Measurements from ENCODE around the gene FAM13A. TPM values are rescaled to one million over a fixed set of nuclear protein-coding genes. Genes with fewer than 3 reads are reported as not detected.

Gene FAM13A
- total and polyA plus RNA-seq, 2 of the 8 experiments (the other 6 are each of a cell fraction or from before 2014, with no cell fraction given) = 7.1 to 16.5 TPM

- DNase-seq (ENCODE audit: low read depth in 1 of 2, low spot score in 2 of 2) = no peak
- no peak overlapping the region for H2BK120ac ChIP-seq (replicated peaks; ENCODE audit: low read depth, low read length)
- H3K27me3 ChIP-seq (replicated peaks in 1 of 4; ENCODE audit: control insufficient read depth in 3 of 4, extremely low read depth in 1 of 4, insufficient read depth in 3 of 4, low read length in 3 of 4) = peaks cover 0 to 1% (median 0%) of the 10 kb centered on the region in 4 experiments; a peak in 1 of 7 replicates
- H3K4me2 ChIP-seq (ENCODE audit: insufficient read depth in 1 of 2, low read depth in 2 of 2, low read length in 2 of 2) = no peak overlapping the region
- H2AK5ac ChIP-seq (ENCODE audit: low read depth, low read length) = no peak overlapping the region
- H3K4me1 ChIP-seq (replicated peaks in 1 of 4; ENCODE audit: control insufficient read depth in 3 of 4, insufficient read depth in 4 of 4, low read length in 3 of 4) = peaks cover 0 to 8% (median 0%) of the 10 kb centered on the region in 4 experiments; a peak in 2 of 7 replicates
- H3K79me1 ChIP-seq (ENCODE audit: low read depth, low read length) = no peaks in the 10 kb centered on the region
- CTCF ChIA-PET (ENCODE audit: partially characterized antibody) = interaction anchor here (1.6 kb wide), 1 partner anchor 228 kb away, joined by 4 read pairs; no protein-coding TSS in a partner anchor
- no peak overlapping the region for H2BK20ac ChIP-seq (ENCODE audit: low read length)
- no peak overlapping the region for H2BK15ac ChIP-seq (ENCODE audit: low read length)
- no peak overlapping the region for H3K18ac ChIP-seq (ENCODE audit: extremely low read depth, low read length)
- no peaks in the 10 kb centered on the region for H3K9me3 ChIP-seq (ENCODE audit: insufficient read depth in 2 of 2, low read depth in 1 of 2, low read length in 1 of 2)
- no peak overlapping the region for H3K14ac ChIP-seq (ENCODE audit: insufficient read length)
- H3K79me2 ChIP-seq (ENCODE audit: control insufficient read depth in 1 of 2, insufficient read depth in 2 of 2, low read length in 2 of 2) = no peaks in the 10 kb centered on the region
- H4K20me1 ChIP-seq (replicated peaks in 1 of 2; ENCODE audit: control insufficient read depth in 1 of 2, insufficient read depth in 2 of 2, low read length in 2 of 2) = no peaks in the 10 kb centered on the region
- no peak overlapping the region for H3K27ac ChIP-seq (ENCODE audit: low read depth, low read length)
- H3K4ac ChIP-seq (replicated peaks; ENCODE audit: insufficient read length, low read depth, low read length) = no peak overlapping the region
- H2BK12ac ChIP-seq (ENCODE audit: low read depth, low read length) = no peak overlapping the region
- no peak overlapping the region for H3K4me3 ChIP-seq (ENCODE audit: extremely low read depth in 1 of 4, insufficient read depth in 2 of 4, low read depth in 3 of 4, low read length in 4 of 4)
- H3K23ac ChIP-seq (ENCODE audit: insufficient read length) = no peak overlapping the region
- H4K5ac ChIP-seq (ENCODE audit: insufficient read length, low read depth, low read length) = no peak overlapping the region
- H4K91ac ChIP-seq (replicated peaks; ENCODE audit: insufficient read length, low read length) = no peak overlapping the region
- H3K36me3 ChIP-seq (ENCODE audit: control insufficient read depth in 2 of 4, insufficient read depth in 4 of 4, low read length in 3 of 4) = no peaks in the 10 kb centered on the region
- no peak overlapping the region for H3K56ac ChIP-seq (replicated peaks; ENCODE audit: insufficient read length, low read depth, low read length)
- no peak for FAIRE-seq
- H3K23me2 ChIP-seq (ENCODE audit: low read depth, low read length) = no peaks in the 10 kb centered on the region
- POLR2A ChIA-PET (ENCODE audit: partially characterized antibody) = no interaction called here
- no peak overlapping the region for H4K8ac ChIP-seq (ENCODE audit: extremely low read depth, insufficient read depth, low read length)
- no peak overlapping the region for H2BK5ac ChIP-seq (ENCODE audit: low read depth, low read length)
- H2AFZ ChIP-seq (ENCODE audit: low read length) = no peak overlapping the region
- H3K9ac ChIP-seq (replicated peaks in 1 of 4; ENCODE audit: extremely low read depth in 1 of 4, low read depth in 3 of 4, low read length in 3 of 4) = no peak overlapping the region
- no peak for TF ChIP-seq CREB1 (IDR thresholded peaks at IDR 0.05)
- no peak for TF ChIP-seq SIRT6 (IDR thresholded peaks at IDR 0.05; ENCODE audit: low read length)
- no peak for TF ChIP-seq JUN (IDR thresholded peaks at IDR 0.05; ENCODE audit: low read depth, low read length)
- no peak for TF ChIP-seq SP4 (IDR thresholded peaks at IDR 0.05; ENCODE audit: low read length)
- no peak for TF ChIP-seq CBX8 (IDR thresholded peaks at IDR 0.05; ENCODE audit: borderline replicate concordance, low read depth, low read length)
- TF ChIP-seq, protein P1, sequence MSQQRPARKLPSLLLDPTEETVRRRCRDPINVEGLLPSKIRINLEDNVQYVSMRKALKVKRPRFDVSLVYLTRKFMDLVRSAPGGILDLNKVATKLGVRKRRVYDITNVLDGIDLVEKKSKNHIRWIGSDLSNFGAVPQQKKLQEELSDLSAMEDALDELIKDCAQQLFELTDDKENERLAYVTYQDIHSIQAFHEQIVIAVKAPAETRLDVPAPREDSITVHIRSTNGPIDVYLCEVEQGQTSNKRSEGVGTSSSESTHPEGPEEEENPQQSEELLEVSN (IDR thresholded peaks at IDR 0.05) = no peak
- TF ChIP-seq TEAD4 (IDR thresholded peaks at IDR 0.05; ENCODE audit: low read depth, low read length) = no peak
- no peak for TF ChIP-seq CTCF (IDR thresholded peaks at IDR 0.05; ENCODE audit: control extremely low read depth in 1 of 3, insufficient read depth in 1 of 3, low read depth in 1 of 3, low read length in 3 of 3)
- TF ChIP-seq CBX5 (IDR thresholded peaks at IDR 0.05; ENCODE audit: low read depth, low read length) = no peak
- no peak for TF ChIP-seq CHD1 (IDR thresholded peaks at IDR 0.05; ENCODE audit: low read depth, low read length)
- TF ChIP-seq HDAC6 (IDR thresholded peaks at IDR 0.05; ENCODE audit: low read depth, low read length) = no peak
- no peak for TF ChIP-seq CTBP2 (IDR thresholded peaks at IDR 0.05; ENCODE audit: borderline replicate concordance, insufficient read depth, insufficient read length, low read length)
- no peak for TF ChIP-seq TAF7 (optimal IDR thresholded peaks at IDR 0.05; ENCODE audit: borderline replicate concordance, low read depth, low read length)
Observed at GRCh38 chr4:88794952-88795351, 262.0 kb downstream of the FAM13A start.

Measured in H1 (cell line).